K562 (cell line): ENCODE data around the gene TFDP1.
A peak's percentile ranks its signal among the peaks of the same experiment; 100 is the strongest.

Source experiments
- HMG20A ChIP-seq: fragments of 450-650 bp; formaldehyde crosslinking; conservative IDR thresholded peaks from 2 replicates; pipeline ENCODE4 v1.4.0; 2020; ENCODE audit warnings: mild to moderate bottlenecking, mixed read lengths
- POU5F1 ChIP-seq: fragments of 150-350 bp; IDR thresholded peaks from 2 replicates; pipeline ENCODE4 v1.6.1; 2014; ENCODE audit warnings: borderline replicate concordance, low read length, low read depth, mild to moderate bottlenecking; ENCODE audit not compliant: partially characterized antibody
- SETDB1 ChIP-seq: IDR thresholded peaks from one replicate; pipeline ENCODE4 v1.6.1; 2012; ENCODE audit warnings: low read length, control low read depth, inconsistent platforms
- TARDBP ChIP-seq: fragments of 450-650 bp; IDR thresholded peaks from 2 replicates; pipeline ENCODE4 v1.6.1; 2016
- TF ChIP-seq, protein P1 (sequence below): sonication (generic); formaldehyde crosslinking; IDR thresholded peaks from 2 replicates; pipeline ENCODE4 v1.9.0; 2022; ENCODE audit warnings: mild to moderate bottlenecking, missing genetic modification reagents
- TF ChIP-seq, protein P2 (sequence below), 2 experiments: fragments of 450-650 bp; conservative IDR thresholded peaks; 2 replicates each; pipeline ENCODE4 v1.6.1; 2017; ENCODE audit warnings: mild to moderate bottlenecking in 2 of 2, moderate library complexity in 2 of 2
- TF ChIP-seq, protein P3 (sequence below): fragments of 450-650 bp; formaldehyde crosslinking; IDR thresholded peaks from 2 replicates; pipeline ENCODE4 v1.4.0; 2020; ENCODE audit warnings: mild to moderate bottlenecking, moderate library complexity

DNA sequence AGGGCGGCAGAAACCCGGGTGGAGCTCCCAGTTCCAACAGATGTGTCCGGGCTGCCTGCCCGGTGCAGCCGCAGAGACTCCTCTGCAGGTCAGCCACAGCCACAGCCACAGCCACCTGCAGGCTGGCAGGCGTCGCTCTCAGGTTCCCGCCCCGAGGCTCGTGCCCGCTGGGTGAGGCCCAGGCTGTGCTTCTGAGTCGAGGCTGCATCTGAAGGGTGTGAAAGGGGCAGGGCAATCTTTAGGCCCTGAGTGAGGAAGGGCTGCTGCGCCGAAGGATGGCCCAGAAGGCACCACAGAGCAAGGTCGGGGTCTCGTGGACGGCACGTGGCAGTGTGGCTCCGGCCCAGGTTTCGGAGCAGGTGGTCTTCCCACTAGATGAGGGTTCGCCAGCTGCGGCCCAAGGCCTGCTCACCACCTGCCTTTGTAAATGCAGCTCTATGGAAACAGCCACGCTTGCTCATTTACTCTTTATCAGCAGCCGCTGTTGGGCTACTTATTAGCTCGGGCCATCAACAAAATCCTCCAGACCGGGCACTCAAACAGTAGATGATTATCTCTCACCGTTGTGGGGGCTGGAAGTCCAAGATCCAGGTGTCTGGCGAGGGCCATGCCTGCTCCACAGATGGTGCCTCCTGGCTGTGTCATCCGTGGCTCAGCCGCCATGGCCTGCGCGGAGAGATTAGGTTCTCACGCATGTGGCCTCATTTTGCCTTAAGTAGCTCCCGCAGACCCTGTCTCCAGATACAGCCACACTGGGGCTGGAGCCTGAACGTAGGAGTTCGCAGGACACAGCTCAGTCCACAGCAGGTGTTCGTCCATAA is 40.3 kb upstream of the TFDP1 start:
- TF ChIP-seq SETDB1, result no peak
- no peak for TF ChIP-seq HMG20A (CRISPR knock-in tag)
- TF ChIP-seq POU5F1, result no peak
- TF ChIP-seq, protein P1, sequence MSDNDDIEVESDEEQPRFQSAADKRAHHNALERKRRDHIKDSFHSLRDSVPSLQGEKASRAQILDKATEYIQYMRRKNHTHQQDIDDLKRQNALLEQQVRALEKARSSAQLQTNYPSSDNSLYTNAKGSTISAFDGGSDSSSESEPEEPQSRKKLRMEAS, result peak; percentile 45; the same call in 1 of the 2 replicates
- TF ChIP-seq TARDBP, result no peak
- TF ChIP-seq, protein P2, sequence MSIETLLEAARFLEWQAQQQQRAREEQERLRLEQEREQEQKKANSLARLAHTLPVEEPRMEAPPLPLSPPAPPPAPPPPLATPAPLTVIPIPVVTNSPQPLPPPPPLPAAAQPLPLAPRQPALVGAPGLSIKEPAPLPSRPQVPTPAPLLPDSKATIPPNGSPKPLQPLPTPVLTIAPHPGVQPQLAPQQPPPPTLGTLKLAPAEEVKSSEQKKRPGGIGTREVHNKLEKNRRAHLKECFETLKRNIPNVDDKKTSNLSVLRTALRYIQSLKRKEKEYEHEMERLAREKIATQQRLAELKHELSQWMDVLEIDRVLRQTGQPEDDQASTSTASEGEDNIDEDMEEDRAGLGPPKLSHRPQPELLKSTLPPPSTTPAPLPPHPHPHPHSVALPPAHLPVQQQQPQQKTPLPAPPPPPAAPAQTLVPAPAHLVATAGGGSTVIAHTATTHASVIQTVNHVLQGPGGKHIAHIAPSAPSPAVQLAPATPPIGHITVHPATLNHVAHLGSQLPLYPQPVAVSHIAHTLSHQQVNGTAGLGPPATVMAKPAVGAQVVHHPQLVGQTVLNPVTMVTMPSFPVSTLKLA (conservative IDR thresholded peaks at IDR 0.05), result no peak
- TF ChIP-seq, protein P3, sequence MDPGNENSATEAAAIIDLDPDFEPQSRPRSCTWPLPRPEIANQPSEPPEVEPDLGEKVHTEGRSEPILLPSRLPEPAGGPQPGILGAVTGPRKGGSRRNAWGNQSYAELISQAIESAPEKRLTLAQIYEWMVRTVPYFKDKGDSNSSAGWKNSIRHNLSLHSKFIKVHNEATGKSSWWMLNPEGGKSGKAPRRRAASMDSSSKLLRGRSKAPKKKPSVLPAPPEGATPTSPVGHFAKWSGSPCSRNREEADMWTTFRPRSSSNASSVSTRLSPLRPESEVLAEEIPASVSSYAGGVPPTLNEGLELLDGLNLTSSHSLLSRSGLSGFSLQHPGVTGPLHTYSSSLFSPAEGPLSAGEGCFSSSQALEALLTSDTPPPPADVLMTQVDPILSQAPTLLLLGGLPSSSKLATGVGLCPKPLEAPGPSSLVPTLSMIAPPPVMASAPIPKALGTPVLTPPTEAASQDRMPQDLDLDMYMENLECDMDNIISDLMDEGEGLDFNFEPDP (CRISPR knock-in tag), result no peak
